Immature natural killer cell (primary cell): ENCODE data around the gene CIB1. TPM values are rescaled to one million over a fixed set of nuclear protein-coding genes. Genes with fewer than 3 reads are reported as not detected.

ENCODE experiments used
- DNase-seq, 3 donors: peaks; one replicate each; pipeline ENCODE4 v3.0.0; 2022; ENCODE audit warnings: mixed read lengths in 1 of 3
- H3K27ac Mint-ChIP-seq, 6 donors: one replicate each; pipeline ENCODE4 v1.8.0; 2020; ENCODE audit warnings: mixed read lengths in 6 of 6, mild to moderate bottlenecking in 5 of 6, inconsistent platforms in 4 of 6, moderate library complexity in 3 of 6
- H3K27me3 Mint-ChIP-seq, 3 donors: one replicate each; pipeline ENCODE4 v1.8.0; 2020 to 2021; ENCODE audit warnings: low read depth in 3 of 3, mild to moderate bottlenecking in 3 of 3, mixed read lengths in 3 of 3, moderate library complexity in 3 of 3, inconsistent platforms in 1 of 3
- H3K36me3 Mint-ChIP-seq, 3 donors: one replicate each; pipeline ENCODE4 v1.8.0; 2020; ENCODE audit warnings: mixed read lengths in 3 of 3, inconsistent platforms in 2 of 3, mild to moderate bottlenecking in 2 of 3
- H3K4me1 Mint-ChIP-seq, 2 donors: one replicate each; pipeline ENCODE4 v1.8.0; 2020; ENCODE audit warnings: inconsistent platforms in 2 of 2, mild to moderate bottlenecking in 2 of 2, mixed read lengths in 2 of 2, moderate library complexity in 1 of 2
- H3K4me3 Mint-ChIP-seq, 5 donors: one replicate each; pipeline ENCODE4 v1.8.0; 2020; ENCODE audit warnings: mild to moderate bottlenecking in 5 of 5, mixed read lengths in 5 of 5, inconsistent platforms in 3 of 5, moderate library complexity in 3 of 5
- H3K9me3 Mint-ChIP-seq, 6 donors: one replicate each; pipeline ENCODE4 v1.8.0; 2020; ENCODE audit warnings: mild to moderate bottlenecking in 6 of 6, mixed read lengths in 6 of 6, inconsistent platforms in 4 of 6, moderate library complexity in 3 of 6
- polyA plus RNA-seq, 3 donors: library from polyadenylated mRNA; unstranded; fragments of 300-500 nt; fragmentation: Illumina TruSeq; gene quantifications; one replicate each; pipeline ENCODE4 v1.2.3, GENCODE V29; 2021

Gene CIB1
- polyA plus RNA-seq, 3 donors from 2014 or later: 219 to 304 (median 265) TPM

DNA sequence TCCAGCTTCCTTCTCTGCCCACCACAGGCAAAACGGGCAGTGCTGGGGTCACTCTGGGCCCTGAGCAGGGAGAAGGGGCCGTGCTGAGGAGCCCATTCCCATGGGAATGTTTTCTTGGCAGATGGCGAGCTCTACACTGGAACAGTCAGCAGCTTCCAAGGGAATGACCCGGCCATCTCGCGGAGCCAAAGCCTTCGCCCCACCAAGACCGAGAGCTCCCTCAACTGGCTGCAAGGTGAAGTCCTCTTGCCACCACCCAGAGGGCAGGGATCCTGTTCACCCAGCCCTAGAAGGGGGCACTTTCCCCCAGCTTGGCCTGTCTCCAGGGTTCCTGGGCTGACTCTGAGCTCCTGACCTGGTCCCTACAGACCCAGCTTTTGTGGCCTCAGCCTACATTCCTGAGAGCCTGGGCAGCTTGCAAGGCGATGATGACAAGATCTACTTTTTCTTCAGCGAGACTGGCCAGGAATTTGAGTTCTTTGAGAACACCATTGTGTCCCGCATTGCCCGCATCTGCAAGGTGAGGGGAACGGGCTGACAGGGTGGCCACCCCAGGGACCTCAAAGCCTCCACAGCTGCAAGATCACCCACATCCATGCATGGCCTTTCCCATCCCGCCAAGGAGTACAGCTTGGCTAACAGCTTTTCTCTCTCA lies 12.4 kb downstream of the CIB1 start:
- peaks cover 1 to 2% of the 10 kb centered on the region in 2 donors for H3K4me1 Mint-ChIP-seq
- H3K27me3 Mint-ChIP-seq: no peaks in the 10 kb centered on the region
- peaks cover 3 to 13% (median 5%) of the 10 kb centered on the region in 3 donors for H3K36me3 Mint-ChIP-seq
- H3K4me3 Mint-ChIP-seq: no peak overlapping the region
- DNase-seq: no peak
- H3K27ac Mint-ChIP-seq: no peak overlapping the region
- H3K9me3 Mint-ChIP-seq: no peaks in the 10 kb centered on the region

DNA sequence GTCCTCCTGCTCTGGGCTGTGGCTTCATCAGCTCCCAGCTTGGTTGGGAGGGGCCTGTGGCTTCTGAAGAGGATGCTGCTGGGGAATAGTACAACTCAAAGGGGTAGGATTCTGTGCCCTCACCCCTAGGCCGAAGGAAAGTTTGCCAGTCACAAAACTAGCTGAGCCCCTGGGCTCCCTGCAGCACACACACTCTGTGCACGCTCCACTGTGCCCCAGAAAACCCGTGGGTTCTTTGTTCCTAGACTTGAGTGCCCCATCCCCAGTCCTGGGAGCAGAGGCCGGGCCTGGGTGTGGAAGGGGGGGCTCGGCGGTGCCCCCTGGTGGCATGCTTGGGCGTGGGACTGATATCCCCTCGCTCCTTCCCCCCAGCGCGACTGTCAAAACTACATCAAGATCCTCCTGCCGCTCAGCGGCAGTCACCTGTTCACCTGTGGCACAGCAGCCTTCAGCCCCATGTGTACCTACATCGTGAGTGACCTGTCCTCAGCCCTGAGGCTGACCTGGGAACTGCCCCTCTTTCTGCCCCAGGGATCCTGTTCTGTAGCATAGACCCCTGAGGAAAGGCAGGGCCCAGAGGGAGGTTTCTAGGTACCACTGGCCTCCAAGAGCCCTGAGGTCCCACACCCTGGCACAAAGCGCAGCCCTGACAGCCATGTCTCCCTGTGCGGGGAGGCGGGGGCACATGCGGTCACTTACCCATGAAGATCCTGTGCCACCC lies 14.2 kb downstream of the CIB1 start:
- Mint-ChIP-seq H3K4me3 (no peak overlapping the region), H3K27me3 (peaks cover 0 to 2% (median 0%) of the 10 kb centered on the region in 3 donors), H3K27ac (peak overlapping the region in 1 of 6 donors; percentile 14), H3K36me3 (peaks cover 0 to 9% (median 8%) of the 10 kb centered on the region in 3 donors), H3K4me1 (peaks cover 6 to 10% of the 10 kb centered on the region in 2 donors), H3K9me3 (no peaks in the 10 kb centered on the region)
- peak; percentile 40 to 49 (median 48) for DNase-seq

DNA sequence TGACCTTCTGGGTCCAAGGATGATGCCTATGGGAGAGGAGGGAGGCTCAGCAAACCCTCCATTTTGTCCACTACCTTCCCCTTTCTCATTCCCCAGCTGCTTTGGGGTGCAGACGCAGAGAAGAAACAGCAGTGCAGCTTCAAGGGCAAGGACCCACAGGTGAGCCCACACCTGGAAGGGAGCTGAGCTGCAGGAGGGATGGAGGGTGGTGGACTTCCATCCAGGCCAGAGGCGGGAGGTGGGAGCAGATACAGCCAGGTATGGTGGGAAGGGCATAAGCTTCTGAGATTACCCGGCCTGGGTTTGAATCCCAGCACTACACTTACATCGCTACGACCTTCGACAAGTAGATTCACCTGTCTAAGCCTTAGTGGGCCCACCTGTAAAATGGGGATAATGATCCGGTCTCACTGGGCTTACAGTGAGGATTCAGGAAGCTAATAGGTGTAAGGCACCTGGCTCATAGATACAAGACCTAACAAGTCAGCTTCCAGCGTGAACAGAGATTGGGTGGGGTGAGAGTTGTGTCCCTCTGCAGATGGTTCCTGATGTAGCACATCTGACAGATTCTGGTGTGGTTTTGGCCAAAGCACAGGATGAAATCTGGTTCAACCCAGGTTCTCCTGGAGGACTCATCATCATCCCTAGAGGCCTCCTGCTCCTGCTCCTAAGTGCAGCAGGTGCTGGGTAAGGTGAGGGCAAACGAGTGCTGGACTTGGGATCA lies 15.9 kb downstream of the CIB1 start:
- no peak overlapping the region for H3K4me3 Mint-ChIP-seq

DNA sequence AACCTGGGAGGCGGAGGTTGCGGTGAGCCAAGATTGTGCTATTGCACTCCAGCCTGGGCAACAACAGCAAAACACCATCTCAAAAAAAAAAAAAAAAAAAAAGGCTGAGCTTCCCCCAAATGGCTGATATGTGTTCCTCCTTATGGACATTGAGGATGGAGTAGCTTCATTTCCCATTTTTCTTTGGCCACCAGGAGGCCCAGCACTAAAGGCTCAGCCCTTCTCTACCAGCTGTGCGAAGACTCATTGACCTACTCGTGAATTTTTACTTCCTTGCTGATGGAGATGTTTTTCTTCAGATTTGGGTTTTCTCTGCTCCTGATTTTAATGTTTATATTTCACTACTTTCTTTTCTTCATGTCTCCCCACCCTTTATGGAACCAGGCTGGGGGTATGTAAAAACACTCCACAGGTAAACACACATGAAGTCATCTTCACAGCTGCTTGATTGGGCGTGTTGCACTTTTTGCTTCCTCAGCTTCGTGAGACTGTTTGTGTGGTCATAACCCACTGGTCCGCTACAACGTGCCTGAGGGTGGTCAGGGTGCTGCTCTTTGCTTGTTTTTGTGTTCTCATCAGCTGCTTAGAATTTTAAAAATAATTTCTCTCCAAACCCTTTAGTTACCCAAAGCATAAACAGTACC lies 19.1 kb downstream of the CIB1 start:
- Mint-ChIP-seq H3K9me3 (no peaks in the 10 kb centered on the region), H3K27ac (peak overlapping the region in 5 of 6 donors; percentile 4 to 73 (median 68)), H3K36me3 (peaks cover 4 to 12% (median 9%) of the 10 kb centered on the region in 3 donors), H3K4me1 (peaks cover 12 to 20% of the 10 kb centered on the region in 2 donors), H3K4me3 (no peak overlapping the region), H3K27me3 (peaks cover 0 to 3% (median 0%) of the 10 kb centered on the region in 3 donors)
- DNase-seq: no peak

More for the DNA sequence above, 15.9 kb downstream of the CIB1 start:
- no peaks in the 10 kb centered on the region for H3K9me3 Mint-ChIP-seq
- peaks cover 0 to 2% (median 0%) of the 10 kb centered on the region in 3 donors for H3K27me3 Mint-ChIP-seq
- peaks cover 0 to 9% (median 0%) of the 10 kb centered on the region in 3 donors for H3K36me3 Mint-ChIP-seq
- no peak overlapping the region for H3K27ac Mint-ChIP-seq
- DNase-seq: no peak
- peaks cover 7 to 11% of the 10 kb centered on the region in 2 donors for H3K4me1 Mint-ChIP-seq

DNA sequence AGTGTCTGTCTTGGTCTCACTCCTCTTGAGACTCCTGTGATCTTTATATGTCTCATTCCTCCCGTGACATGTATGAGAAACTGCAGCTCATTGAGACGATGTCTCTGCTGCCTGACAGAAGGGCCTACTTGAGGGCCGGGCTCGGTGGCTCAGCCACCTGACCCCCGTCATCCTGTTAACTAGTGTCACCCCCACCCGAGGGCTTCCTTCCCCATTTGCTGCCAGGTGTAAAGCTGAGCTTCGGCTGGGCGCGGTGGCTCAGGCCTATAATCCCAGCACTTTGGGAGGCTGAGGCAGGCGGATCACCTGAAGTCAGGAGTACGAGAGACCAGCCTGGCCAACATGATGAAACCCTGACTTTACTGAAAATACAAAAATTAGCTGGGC lies 19.9 kb downstream of the CIB1 start:
- DNase-seq: no peak
- peaks cover 0 to 3% (median 0%) of the 10 kb centered on the region in 3 donors for H3K27me3 Mint-ChIP-seq
- no peak overlapping the region for H3K4me3 Mint-ChIP-seq
- H3K4me1 Mint-ChIP-seq: peaks cover 12 to 20% of the 10 kb centered on the region in 2 donors
- peak overlapping the region in 1 of 6 donors; percentile 55 for H3K27ac Mint-ChIP-seq
- peaks cover 4 to 13% (median 4%) of the 10 kb centered on the region in 3 donors for H3K36me3 Mint-ChIP-seq
- no peaks in the 10 kb centered on the region for H3K9me3 Mint-ChIP-seq

DNA sequence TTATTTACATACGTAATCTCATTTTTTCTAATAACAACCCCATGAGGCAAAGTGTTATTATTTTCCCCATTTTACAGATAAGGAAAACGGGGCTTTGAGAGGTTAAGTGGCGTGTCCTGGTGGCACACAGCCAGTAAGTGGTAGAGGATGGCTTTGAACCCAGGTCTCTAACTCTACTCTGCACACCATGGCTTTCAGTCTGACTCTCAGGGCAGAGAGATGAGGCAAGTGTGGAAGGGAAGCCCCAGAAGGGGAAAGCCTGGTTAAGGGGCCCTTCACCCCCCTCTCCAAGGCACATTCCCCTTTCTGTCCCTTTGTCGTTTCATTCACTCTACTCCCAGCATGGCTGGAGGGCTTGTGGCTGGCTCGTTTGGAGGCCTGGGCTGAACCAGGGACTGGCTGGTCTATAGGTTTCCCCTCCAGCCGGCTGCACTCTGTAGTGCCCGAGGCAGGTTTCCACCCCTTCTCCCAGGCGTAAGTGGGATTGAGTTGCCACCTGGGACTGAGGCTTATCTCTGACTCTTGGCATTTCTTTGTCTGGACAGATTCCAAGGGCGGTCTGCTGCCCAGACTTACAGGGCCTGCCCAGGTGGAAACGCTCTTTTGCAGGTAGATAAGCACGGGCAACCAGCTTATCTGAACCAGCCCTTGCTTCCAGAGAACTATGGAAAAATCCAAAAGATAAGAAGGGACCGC lies 20.5 kb downstream of the CIB1 start:
- H3K27me3 Mint-ChIP-seq: peaks cover 0 to 3% (median 0%) of the 10 kb centered on the region in 3 donors
- no peak overlapping the region for H3K4me3 Mint-ChIP-seq
- peaks cover 4 to 13% (median 4%) of the 10 kb centered on the region in 3 donors for H3K36me3 Mint-ChIP-seq
- H3K4me1 Mint-ChIP-seq: peaks cover 10 to 20% of the 10 kb centered on the region in 2 donors
- H3K9me3 Mint-ChIP-seq: no peaks in the 10 kb centered on the region
- no peak for DNase-seq
- H3K27ac Mint-ChIP-seq: peak overlapping the region in 2 of 6 donors; percentile 13 to 55

DNA sequence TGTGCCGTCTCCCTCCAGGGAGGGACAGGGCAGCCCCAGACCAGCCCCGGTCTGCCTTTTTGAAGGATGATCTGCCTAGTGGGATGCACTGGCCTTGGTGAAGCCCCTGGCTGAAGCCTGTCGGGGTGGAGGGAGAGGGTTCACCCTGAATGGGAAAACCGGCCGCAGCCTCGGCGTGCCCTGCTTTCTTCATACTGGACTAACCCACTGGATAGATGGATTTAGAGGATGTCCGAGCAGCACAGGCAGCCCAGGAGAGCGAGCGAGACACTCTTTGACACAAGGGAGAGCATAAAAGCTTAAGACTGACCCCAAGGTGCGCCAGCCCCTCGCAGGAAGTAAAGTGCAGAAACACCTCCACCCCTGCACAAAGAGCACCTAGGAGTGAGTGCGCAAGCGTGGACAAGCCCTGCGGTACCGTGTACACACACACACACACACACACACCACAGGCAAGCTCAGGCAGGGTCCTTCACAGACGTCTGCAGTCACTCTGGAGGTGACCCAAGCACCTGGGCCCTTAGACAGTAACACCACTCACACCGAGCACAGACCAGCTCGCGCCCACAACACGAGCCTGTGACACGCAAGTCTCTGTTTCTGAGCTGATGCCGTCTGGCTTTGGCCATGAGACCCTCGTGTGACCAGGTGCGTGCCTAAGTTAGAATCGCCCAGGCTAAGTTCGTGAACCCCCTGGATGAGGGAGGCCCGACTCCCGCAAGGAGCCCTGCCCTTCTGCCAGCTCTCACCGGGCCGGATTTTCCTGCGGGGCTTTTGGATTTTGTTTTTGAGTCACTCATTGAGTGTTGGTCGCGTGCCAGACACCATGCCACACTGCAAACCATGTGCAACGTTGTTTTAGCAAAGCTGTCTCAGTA lies 21.3 kb downstream of the CIB1 start:
- Mint-ChIP-seq H3K4me1 (peaks cover 10 to 20% of the 10 kb centered on the region in 2 donors), H3K27me3 (peaks cover 0 to 3% (median under 1%) of the 10 kb centered on the region in 3 donors), H3K4me3 (no peak overlapping the region), H3K27ac (no peak overlapping the region), H3K9me3 (no peaks in the 10 kb centered on the region), H3K36me3 (peaks cover 4 to 13% (median 4%) of the 10 kb centered on the region in 3 donors)
- no peak for DNase-seq

DNA sequence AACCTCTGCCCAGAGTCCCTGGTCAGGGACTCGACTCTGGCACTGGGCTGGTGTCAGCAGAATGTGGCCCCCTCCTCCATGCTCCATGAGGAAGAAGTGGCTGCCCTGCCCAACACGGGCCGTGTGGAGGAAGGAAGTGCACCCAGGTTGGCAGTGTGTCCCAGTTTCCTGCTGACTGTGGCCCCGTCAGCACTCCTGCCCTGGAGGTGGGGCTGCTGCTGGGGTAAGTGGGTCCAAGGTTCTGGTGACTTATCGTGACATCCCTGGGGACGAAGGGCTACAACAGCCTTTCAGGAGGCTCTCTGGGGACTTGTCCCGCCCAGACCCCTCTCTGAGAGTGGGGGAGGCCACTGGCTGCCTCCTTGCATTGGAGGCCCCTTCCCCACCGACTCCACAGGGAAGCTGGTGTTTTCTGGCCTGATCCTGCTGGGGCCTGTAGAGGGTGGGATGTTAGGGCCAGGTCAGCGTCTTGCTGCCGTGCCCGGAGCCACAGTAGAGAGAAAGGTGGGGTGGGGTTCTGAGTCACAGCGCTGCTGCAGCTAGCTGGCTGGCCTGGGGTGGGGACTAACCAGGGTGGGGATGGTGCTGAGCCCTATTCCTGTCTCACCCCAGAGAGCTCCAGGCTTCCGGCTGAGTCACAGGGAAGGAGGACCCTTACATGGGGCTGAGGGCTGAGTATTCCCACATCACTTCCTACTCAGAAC lies 22.1 kb downstream of the CIB1 start:
- no peaks in the 10 kb centered on the region for H3K9me3 Mint-ChIP-seq
- H3K36me3 Mint-ChIP-seq: peaks cover 4 to 13% (median 4%) of the 10 kb centered on the region in 3 donors
- no peak for DNase-seq
- H3K4me1 Mint-ChIP-seq: peaks cover 10 to 20% of the 10 kb centered on the region in 2 donors
- H3K4me3 Mint-ChIP-seq: no peak overlapping the region
- H3K27me3 Mint-ChIP-seq: peaks cover 0 to 3% (median 3%) of the 10 kb centered on the region in 3 donors
- H3K27ac Mint-ChIP-seq: no peak overlapping the region

DNA sequence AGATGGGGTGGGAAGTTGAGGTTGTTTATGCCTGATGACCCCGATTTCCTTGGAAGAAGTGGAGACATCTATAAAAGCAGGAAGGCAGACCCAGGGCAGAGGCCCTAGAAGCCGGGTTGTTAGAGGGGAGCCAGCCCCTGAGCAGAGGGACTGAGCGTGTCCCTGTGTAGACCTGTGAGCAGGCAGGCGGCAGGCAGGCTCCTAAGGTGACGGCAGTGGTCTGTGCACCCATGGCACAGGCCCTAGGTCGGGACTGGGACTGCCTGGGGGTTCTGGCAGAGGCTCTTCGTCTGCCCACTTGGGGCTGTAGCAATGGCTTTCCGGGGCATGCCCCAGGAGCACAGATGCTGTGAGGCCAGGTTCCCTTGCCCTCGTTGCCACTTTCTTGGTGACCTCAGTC lies 22.7 kb downstream of the CIB1 start:
- no peaks in the 10 kb centered on the region for H3K9me3 Mint-ChIP-seq
- peak overlapping the region in 1 of 6 donors; percentile 57 for H3K27ac Mint-ChIP-seq
- peaks cover 4 to 13% (median 4%) of the 10 kb centered on the region in 3 donors for H3K36me3 Mint-ChIP-seq
- peaks cover 10 to 15% of the 10 kb centered on the region in 2 donors for H3K4me1 Mint-ChIP-seq
- H3K4me3 Mint-ChIP-seq: no peak overlapping the region
- peaks cover 0 to 3% (median 3%) of the 10 kb centered on the region in 3 donors for H3K27me3 Mint-ChIP-seq
- no peak for DNase-seq

DNA sequence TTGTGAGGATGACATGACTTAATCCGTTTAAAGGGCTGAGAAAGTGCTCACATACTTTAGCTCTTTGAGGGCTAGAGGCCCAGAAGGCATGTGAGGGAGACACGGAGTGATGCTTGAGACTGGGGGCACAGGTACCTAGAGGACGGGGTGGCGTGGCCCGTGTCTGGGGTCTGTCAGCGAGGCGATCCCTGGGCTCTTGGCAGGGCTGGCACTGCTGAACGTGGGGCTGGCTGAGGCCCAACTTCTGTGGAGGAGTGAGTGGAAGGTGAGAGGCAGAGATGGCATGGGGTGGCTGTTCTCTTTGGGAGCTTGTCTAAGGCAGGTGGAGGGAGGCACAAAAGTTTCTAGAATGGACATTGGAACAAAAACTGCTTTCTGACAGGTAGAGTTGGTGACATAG lies 23.1 kb downstream of the CIB1 start:
- Mint-ChIP-seq H3K4me1 (peaks cover 10 to 15% of the 10 kb centered on the region in 2 donors), H3K27me3 (peaks cover 0 to 3% (median 3%) of the 10 kb centered on the region in 3 donors), H3K36me3 (peaks cover 4 to 13% (median 4%) of the 10 kb centered on the region in 3 donors), H3K4me3 (no peak overlapping the region), H3K27ac (peak overlapping the region in 1 of 6 donors; percentile 57), H3K9me3 (no peaks in the 10 kb centered on the region)
- DNase-seq: no peak

DNA sequence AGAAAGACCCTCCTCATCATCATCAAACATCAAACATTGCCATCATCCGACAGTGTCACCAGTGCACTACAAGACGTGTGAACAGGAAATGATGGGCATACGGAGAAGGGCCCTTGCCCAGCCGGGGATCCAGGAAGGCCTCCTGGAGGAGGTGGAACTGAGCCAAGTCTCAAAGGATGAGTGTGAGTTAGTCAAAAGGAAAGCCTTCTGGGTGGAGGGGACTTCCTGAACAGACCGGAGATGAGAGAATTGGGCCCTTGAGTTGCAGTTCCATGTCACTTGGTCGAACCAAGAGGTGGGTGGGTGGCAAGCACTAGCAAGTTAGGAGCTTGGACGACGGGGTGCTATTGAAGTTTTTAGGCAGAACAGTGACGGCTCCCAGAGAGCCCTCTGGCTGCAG lies 24.1 kb downstream of the CIB1 start:
- Mint-ChIP-seq H3K9me3 (no peaks in the 10 kb centered on the region), H3K27me3 (peaks cover 0 to 3% (median 2%) of the 10 kb centered on the region in 3 donors), H3K27ac (peak overlapping the region in 3 of 6 donors; percentile 37 to 41 (median 38)), H3K4me1 (peaks cover 6 to 10% of the 10 kb centered on the region in 2 donors), H3K36me3 (peaks cover under 1 to 13% (median 4%) of the 10 kb centered on the region in 3 donors), H3K4me3 (no peak overlapping the region)
- DNase-seq: no peak
